Measurements from ENCODE around the gene VAMP2. TPM values are rescaled to one million over a fixed set of nuclear protein-coding genes. Genes with fewer than 3 reads are reported as not detected.

Gene VAMP2
- total and polyA plus RNA-seq, 10 of the 15 experiments (the other 5 are each of a cell fraction or from before 2014, with no cell fraction given): 3.0 to 35.2 (median 25.0) TPM

DNA sequence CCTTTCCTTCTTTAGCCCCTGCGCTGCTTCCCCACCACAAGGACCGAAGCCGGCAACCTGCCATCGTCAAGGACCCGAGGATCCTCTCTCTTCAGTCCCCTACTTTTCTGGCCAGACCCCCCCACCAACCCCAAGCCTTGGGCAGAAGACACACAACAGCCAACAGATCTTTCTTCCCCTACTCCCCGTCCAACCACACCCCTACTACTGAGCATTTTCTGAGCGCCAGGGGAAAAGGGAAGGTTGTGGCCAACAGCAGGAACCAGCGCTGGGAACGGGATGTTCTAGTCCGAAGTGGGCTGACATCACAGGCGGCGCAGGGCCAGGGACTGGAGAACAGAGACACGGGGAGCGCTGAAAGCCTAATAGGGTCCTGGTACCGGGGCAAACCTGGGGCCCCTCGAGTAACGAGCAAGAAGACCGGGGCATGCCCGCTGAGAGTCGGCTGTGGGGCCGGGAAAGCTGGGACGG is 11.1 kb downstream of the VAMP2 start (continued):
- TF ChIP-seq ASH2L (IDR thresholded peaks at IDR 0.05; ENCODE audit: borderline replicate concordance, low read depth) (no peak), SMARCA5 (IDR thresholded peaks at IDR 0.05) (0 out of 2 replicates have a peak, but pooled peaks have one; percentile 7), POU2F2 (IDR thresholded peaks at IDR 0.05; ENCODE audit: borderline replicate concordance, low read depth, low read length) (peak; percentile 10; the same call in 1 of the 3 replicates), LARP7 (IDR thresholded peaks at IDR 0.05) (0 out of 2 replicates have a peak, but pooled peaks have one; percentile 30), SUPT20H (IDR thresholded peaks at IDR 0.05; ENCODE audit: borderline replicate concordance, control insufficient read depth, low read depth, low read length) (no peak)
- TF ChIP-seq, protein P1, sequence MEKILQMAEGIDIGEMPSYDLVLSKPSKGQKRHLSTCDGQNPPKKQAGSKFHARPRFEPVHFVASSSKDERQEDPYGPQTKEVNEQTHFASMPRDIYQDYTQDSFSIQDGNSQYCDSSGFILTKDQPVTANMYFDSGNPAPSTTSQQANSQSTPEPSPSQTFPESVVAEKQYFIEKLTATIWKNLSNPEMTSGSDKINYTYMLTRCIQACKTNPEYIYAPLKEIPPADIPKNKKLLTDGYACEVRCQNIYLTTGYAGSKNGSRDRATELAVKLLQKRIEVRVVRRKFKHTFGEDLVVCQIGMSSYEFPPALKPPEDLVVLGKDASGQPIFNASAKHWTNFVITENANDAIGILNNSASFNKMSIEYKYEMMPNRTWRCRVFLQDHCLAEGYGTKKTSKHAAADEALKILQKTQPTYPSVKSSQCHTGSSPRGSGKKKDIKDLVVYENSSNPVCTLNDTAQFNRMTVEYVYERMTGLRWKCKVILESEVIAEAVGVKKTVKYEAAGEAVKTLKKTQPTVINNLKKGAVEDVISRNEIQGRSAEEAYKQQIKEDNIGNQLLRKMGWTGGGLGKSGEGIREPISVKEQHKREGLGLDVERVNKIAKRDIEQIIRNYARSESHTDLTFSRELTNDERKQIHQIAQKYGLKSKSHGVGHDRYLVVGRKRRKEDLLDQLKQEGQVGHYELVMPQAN (conservative IDR thresholded peaks at IDR 0.05): no peak
- TF ChIP-seq, protein P2, sequence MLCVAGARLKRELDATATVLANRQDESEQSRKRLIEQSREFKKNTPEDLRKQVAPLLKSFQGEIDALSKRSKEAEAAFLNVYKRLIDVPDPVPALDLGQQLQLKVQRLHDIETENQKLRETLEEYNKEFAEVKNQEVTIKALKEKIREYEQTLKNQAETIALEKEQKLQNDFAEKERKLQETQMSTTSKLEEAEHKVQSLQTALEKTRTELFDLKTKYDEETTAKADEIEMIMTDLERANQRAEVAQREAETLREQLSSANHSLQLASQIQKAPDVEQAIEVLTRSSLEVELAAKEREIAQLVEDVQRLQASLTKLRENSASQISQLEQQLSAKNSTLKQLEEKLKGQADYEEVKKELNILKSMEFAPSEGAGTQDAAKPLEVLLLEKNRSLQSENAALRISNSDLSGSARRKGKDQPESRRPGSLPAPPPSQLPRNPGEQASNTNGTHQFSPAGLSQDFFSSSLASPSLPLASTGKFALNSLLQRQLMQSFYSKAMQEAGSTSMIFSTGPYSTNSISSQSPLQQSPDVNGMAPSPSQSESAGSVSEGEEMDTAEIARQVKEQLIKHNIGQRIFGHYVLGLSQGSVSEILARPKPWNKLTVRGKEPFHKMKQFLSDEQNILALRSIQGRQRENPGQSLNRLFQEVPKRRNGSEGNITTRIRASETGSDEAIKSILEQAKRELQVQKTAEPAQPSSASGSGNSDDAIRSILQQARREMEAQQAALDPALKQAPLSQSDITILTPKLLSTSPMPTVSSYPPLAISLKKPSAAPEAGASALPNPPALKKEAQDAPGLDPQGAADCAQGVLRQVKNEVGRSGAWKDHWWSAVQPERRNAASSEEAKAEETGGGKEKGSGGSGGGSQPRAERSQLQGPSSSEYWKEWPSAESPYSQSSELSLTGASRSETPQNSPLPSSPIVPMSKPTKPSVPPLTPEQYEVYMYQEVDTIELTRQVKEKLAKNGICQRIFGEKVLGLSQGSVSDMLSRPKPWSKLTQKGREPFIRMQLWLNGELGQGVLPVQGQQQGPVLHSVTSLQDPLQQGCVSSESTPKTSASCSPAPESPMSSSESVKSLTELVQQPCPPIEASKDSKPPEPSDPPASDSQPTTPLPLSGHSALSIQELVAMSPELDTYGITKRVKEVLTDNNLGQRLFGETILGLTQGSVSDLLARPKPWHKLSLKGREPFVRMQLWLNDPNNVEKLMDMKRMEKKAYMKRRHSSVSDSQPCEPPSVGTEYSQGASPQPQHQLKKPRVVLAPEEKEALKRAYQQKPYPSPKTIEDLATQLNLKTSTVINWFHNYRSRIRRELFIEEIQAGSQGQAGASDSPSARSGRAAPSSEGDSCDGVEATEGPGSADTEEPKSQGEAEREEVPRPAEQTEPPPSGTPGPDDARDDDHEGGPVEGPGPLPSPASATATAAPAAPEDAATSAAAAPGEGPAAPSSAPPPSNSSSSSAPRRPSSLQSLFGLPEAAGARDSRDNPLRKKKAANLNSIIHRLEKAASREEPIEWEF (IDR thresholded peaks at IDR 0.05; ENCODE audit: insufficient replicate concordance, low read depth, low read length): no peak
- TF ChIP-seq, protein P3, sequence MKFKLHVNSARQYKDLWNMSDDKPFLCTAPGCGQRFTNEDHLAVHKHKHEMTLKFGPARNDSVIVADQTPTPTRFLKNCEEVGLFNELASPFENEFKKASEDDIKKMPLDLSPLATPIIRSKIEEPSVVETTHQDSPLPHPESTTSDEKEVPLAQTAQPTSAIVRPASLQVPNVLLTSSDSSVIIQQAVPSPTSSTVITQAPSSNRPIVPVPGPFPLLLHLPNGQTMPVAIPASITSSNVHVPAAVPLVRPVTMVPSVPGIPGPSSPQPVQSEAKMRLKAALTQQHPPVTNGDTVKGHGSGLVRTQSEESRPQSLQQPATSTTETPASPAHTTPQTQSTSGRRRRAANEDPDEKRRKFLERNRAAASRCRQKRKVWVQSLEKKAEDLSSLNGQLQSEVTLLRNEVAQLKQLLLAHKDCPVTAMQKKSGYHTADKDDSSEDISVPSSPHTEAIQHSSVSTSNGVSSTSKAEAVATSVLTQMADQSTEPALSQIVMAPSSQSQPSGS (IDR thresholded peaks at IDR 0.05; ENCODE audit: low read length): no peak

Data from GM12878 (cell line).